Hematopoietic multipotent progenitor cell (in vitro differentiated cells): ENCODE measurements around the gene COL20A1. TPM values are rescaled to one million over a fixed set of nuclear protein-coding genes. Genes with fewer than 3 reads are reported as not detected.

Experiments
- DNase-seq, 3 donors: peaks; one replicate each; pipeline ENCODE4 v3.0.0-alpha.2; 2011 to 2015; ENCODE audit warnings: low read depth in 2 of 3, low spot score in 2 of 3
- total RNA-seq: library from RNA; depleted of rRNA; stranded (reverse); fragments of >200 nt; gene quantifications from one replicate; pipeline ENCODE4 v1.2.3, GENCODE V29; 2012

Gene COL20A1
- total RNA-seq, 1 donor, result not detected

GRCh38 chr20:63345328-63346100 lies 52.5 kb downstream of the COL20A1 start:
- no peak for DNase-seq

GRCh38 chr20:63346131-63347080 lies 53.4 kb downstream of the COL20A1 start:
- DNase-seq, result no peak

GRCh38 chr20:63347081-63347741 lies 54.2 kb downstream of the COL20A1 start:
- DNase-seq, result no peak

GRCh38 chr20:63347950-63348827 lies 55.2 kb downstream of the COL20A1 start:
- DNase-seq, result no peak

- DNase-seq, result no peak
Measured at GRCh38 chr20:63348828-63349515, 56.0 kb downstream of the COL20A1 start.

GRCh38 chr20:63349516-63349895 lies 56.5 kb downstream of the COL20A1 start:
- no peak for DNase-seq

GRCh38 chr20:63350196-63350595 lies 57.2 kb downstream of the COL20A1 start:
- no peak for DNase-seq

- no peak for DNase-seq
Measured at GRCh38 chr20:63350597-63351325, 57.8 kb downstream of the COL20A1 start.

- no peak for DNase-seq
Measured at GRCh38 chr20:63351326-63351700, 58.3 kb downstream of the COL20A1 start.

- DNase-seq, result no peak
Measured at GRCh38 chr20:63351811-63352591, 59.0 kb downstream of the COL20A1 start.

- no peak for DNase-seq
Measured at GRCh38 chr20:63352811-63353221, 59.8 kb downstream of the COL20A1 start.

- no peak for DNase-seq
Measured at GRCh38 chr20:63354636-63355350, 61.8 kb downstream of the COL20A1 start.

GRCh38 chr20:63355781-63356295 lies 62.9 kb downstream of the COL20A1 start:
- DNase-seq, result no peak

- no peak for DNase-seq
Measured at GRCh38 chr20:63356511-63356910, 63.5 kb downstream of the COL20A1 start.

- DNase-seq, result no peak
Measured at GRCh38 chr20:63356931-63357879, 64.2 kb downstream of the COL20A1 start.
